Activated CD8-positive, alpha-beta T cell treated with anti-CD3 and anti-CD28 coated beads for 36 hours (primary cell): ENCODE measurements around the gene CIDEB. TPM values are rescaled to one million over a fixed set of nuclear protein-coding genes. Genes with fewer than 3 reads are reported as not detected.

Source experiments
- ATAC-seq: fragments of 200-7000 bp; cut with Tn5 transposase; one replicate; pipeline ENCODE4 v1.10.0; 2021; ENCODE audit warnings: mild to moderate bottlenecking, moderate library complexity
- CTCF ChIA-PET: fragments of 350-600 bp; sonication (Branson Sonifier 250); formaldehyde crosslinking; loops from one replicate; lab custom pipeline; 2021; ENCODE audit warnings: antibody characterized with exemption; lab: Charles Lee
- POLR2A ChIA-PET: fragments of 350-600 bp; sonication (Branson Sonifier 250); formaldehyde crosslinking; loops from one replicate; lab custom pipeline; 2021; ENCODE audit warnings: antibody characterized with exemption; lab: Charles Lee
- DNase-seq: peaks from one replicate; pipeline ENCODE4 v3.0.0-alpha.2; 2020
- H3K27ac Mint-ChIP-seq: one replicate; pipeline ENCODE4 v1.8.0; 2021; ENCODE audit warnings: mild to moderate bottlenecking, mixed read lengths
- H3K27me3 Mint-ChIP-seq: one replicate; pipeline ENCODE4 v1.8.0; 2021; ENCODE audit warnings: mixed read lengths
- H3K36me3 Mint-ChIP-seq: one replicate; pipeline ENCODE4 v1.8.0; 2021; ENCODE audit warnings: low read depth, mixed read lengths
- H3K4me1 Mint-ChIP-seq: one replicate; pipeline ENCODE4 v1.8.0; 2021; ENCODE audit warnings: low read depth, mixed read lengths
- H3K4me3 Mint-ChIP-seq: one replicate; pipeline ENCODE4 v1.8.0; 2021; ENCODE audit warnings: mild to moderate bottlenecking, moderate library complexity, mixed read lengths
- H3K9me3 Mint-ChIP-seq: one replicate; pipeline ENCODE4 v1.8.0; 2021; ENCODE audit warnings: mixed read lengths
- intact Hi-C: fragments of 100-400 bp; cut with micrococcal nuclease; formaldehyde crosslinking; loops from one replicate; pipeline ENCODE4 v1.10.0; 2022
- total RNA-seq, 2 experiments: library from RNA; stranded (reverse); gene quantifications; one replicate each; pipeline ENCODE4 v1.2.3, GENCODE V29; 2021
- TF ChIP-seq, protein P1 (sequence below): fragments of 200-600 bp; IDR thresholded peaks from one replicate; pipeline ENCODE4 v1.8.0; 2022; ENCODE audit warnings: antibody characterized with exemption, mild to moderate bottlenecking

Gene CIDEB
- total RNA-seq, 2 experiments from 2014 or later: 12.1 to 13.6 TPM

DNA sequence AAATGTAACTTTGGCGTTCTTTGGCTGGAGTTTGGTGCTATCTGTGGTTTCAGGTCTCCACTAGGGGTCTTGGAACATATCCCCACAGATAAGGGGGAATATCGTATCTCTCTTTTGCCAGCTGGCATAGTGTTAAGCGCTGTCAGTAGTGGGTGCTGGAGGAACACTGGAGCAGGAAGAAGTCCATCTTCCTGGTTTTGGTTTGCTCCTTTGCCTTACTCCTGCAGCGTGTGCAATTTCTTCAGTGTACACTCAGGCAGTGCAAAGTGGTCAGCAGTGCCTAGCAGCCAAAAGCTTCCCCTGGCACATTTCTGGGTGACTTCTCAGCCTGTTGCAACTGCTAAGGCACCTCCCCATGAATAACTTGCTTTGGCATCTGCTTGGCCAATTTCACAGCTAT, 43.7 kb upstream of the CIDEB start:
- POLR2A ChIA-PET: no interaction called here
- CTCF ChIA-PET: interaction anchor here (0.8 to 3.1 kb wide), 8 partner anchors 11 to 85 kb away, joined by 3 to 15 read pairs (median 4); partner anchors contain the start of genes CIDEB and RIPK3
- Mint-ChIP-seq H3K27me3 (peaks cover 35% of the 10 kb centered on the region), H3K9me3 (no peaks in the 10 kb centered on the region), H3K4me1 (peaks cover 3% of the 10 kb centered on the region), H3K4me3 (no peak overlapping the region), H3K27ac (no peak overlapping the region), H3K36me3 (no peaks in the 10 kb centered on the region)
- ATAC-seq (no peak), DNase-seq (no peak)
- intact Hi-C loops: no loop called here
- TF ChIP-seq, protein P1, sequence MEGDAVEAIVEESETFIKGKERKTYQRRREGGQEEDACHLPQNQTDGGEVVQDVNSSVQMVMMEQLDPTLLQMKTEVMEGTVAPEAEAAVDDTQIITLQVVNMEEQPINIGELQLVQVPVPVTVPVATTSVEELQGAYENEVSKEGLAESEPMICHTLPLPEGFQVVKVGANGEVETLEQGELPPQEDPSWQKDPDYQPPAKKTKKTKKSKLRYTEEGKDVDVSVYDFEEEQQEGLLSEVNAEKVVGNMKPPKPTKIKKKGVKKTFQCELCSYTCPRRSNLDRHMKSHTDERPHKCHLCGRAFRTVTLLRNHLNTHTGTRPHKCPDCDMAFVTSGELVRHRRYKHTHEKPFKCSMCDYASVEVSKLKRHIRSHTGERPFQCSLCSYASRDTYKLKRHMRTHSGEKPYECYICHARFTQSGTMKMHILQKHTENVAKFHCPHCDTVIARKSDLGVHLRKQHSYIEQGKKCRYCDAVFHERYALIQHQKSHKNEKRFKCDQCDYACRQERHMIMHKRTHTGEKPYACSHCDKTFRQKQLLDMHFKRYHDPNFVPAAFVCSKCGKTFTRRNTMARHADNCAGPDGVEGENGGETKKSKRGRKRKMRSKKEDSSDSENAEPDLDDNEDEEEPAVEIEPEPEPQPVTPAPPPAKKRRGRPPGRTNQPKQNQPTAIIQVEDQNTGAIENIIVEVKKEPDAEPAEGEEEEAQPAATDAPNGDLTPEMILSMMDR: no peak

DNA sequence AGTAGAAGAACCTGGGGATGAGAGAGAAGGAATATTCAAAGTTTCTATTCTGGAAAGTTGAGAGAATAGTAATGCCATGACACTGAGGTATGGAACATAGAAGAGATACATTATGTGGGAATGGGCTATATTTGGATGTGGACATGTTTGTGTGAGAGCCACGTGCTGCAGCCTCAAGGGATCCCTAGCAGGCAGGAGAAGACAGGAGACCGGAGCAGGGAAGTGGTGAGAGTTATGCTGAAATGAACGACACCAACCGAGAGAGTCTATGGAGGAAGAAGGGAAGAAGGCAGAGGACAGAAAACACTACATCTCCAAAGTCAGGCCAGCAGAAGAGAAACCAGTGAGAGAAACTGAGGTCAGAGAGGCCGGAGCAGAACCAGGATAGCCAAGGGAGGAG, 42.0 kb upstream of the CIDEB start:
- DNase-seq (no peak), ATAC-seq (no peak)
- Mint-ChIP-seq H3K36me3 (no peaks in the 10 kb centered on the region), H3K27ac (no peak overlapping the region), H3K27me3 (peaks cover 38% of the 10 kb centered on the region), H3K4me3 (no peak overlapping the region), H3K4me1 (peaks cover 3% of the 10 kb centered on the region), H3K9me3 (no peaks in the 10 kb centered on the region)
- TF ChIP-seq, protein P1: no peak
- ChIA-PET POLR2A (no interaction called here), CTCF (interaction anchor here (1.0 to 1.3 kb wide), 5 partner anchors 9 to 36 kb away, joined by 3 to 4 read pairs (median 3); no protein-coding TSS in a partner anchor)
- intact Hi-C loops: no loop called here

DNA sequence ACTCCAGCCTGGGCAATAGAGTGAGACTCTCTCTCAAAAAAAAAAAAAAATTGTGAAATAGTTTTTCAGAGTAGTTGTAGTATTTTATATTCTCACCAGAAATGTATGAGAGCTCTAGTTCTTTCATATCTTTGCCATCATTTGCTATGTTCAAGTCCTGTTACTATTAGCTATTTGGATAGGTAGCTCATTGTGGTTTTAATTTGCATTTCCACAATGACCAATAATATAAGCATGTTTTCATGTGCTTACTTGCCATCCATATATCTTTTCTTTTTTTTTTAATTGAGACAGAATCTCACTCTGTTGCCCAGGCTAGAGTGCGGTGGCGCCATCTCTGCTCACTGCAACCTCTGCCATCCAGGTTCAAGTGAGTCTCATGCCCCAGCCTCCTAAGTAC, 40.4 kb upstream of the CIDEB start:
- intact Hi-C loops: no loop called here
- H3K9me3 Mint-ChIP-seq: no peaks in the 10 kb centered on the region
- peaks cover 31% of the 10 kb centered on the region for H3K27me3 Mint-ChIP-seq
- no peak for DNase-seq
- no peak overlapping the region for H3K4me3 Mint-ChIP-seq
- H3K4me1 Mint-ChIP-seq: no peaks in the 10 kb centered on the region
- ATAC-seq: no peak
- no peak overlapping the region for H3K27ac Mint-ChIP-seq
- POLR2A ChIA-PET: interaction anchor here (0.6 to 0.7 kb wide), 2 partner anchors 63 to 962 kb away, joined by 3 to 4 read pairs; no protein-coding TSS in a partner anchor
- CTCF ChIA-PET: interaction anchor here (1.0 to 5.7 kb wide), 2 partner anchors 8 to 15 kb away, joined by 3 to 70 read pairs; partner anchors contain the start of genes ADCY4 and RIPK3
- H3K36me3 Mint-ChIP-seq: no peaks in the 10 kb centered on the region
- TF ChIP-seq, protein P1: no peak

DNA sequence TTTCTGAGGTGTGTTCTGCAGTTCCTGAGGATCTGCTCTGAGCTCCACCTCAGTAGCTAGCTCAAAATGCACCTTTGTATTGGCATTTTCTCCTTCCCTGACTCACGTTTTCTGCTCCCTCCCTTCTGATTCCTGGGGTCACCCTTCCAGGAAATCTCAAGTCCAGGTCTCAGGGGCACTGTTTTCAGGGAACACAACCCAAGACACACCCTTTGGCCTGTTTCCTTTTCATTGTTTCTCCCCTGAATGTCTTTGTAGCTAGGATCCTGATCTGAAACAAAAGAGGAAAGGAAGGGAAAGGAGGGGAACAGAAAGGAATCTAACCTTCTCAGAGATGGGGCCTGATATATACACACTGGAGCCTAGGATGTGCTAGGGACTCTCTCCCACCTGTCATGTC, 39.4 kb upstream of the CIDEB start:
- Mint-ChIP-seq H3K36me3 (no peaks in the 10 kb centered on the region), H3K27ac (no peak overlapping the region), H3K4me1 (no peaks in the 10 kb centered on the region), H3K27me3 (peaks cover 27% of the 10 kb centered on the region), H3K9me3 (no peaks in the 10 kb centered on the region), H3K4me3 (no peak overlapping the region)
- DNase-seq (no peak), ATAC-seq (no peak)
- TF ChIP-seq, protein P1: no peak
- ChIA-PET CTCF (interaction anchor here (1.3 to 5.7 kb wide), 3 partner anchors 14 to 89 kb away, joined by 3 to 70 read pairs (median 8); partner anchors contain the start of gene ADCY4), POLR2A (no interaction called here)
- intact Hi-C loops: no loop called here

DNA sequence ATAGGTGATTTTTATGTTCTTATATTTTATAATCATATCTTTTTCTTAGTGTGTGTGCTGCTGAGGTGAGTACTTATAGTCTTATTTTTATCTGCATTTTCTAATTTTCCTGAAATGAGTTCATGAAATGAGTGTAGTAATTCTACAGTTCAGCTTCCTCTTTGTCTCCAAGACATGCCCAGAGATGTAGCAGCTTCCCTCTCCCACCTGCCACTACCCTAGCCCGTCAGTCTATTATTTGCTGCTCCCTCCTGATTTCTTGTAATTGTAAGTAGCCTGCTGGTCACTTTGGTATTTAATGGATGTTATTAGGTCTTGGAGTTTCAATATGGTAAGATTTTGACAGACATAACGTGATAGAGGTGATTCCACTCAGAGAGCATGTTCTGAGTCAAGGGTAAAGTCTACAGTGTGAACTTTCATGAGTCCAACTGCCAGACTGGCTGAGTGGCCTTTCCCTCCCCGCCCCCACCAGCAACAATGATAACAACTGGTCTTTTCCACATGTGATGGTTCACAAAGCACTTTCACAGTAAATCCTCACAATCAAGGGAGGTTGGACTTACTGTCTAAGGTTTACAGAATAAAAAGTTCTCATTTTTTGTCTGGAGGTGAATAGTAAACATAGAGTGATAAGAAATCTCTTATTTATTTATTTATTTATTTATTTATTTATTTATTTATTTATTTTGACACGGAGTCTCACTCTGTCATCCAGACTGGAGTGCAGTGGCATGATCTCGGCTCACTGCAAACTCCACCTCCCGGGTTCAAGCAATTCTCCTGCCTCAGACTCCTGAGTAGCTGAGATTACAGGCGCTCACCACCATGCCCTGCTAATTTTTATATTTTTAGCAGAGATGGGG, 36.3 kb upstream of the CIDEB start:
- Mint-ChIP-seq H3K4me3 (no peak overlapping the region), H3K4me1 (peaks cover under 1% of the 10 kb centered on the region), H3K36me3 (no peaks in the 10 kb centered on the region), H3K27ac (no peak overlapping the region), H3K9me3 (no peaks in the 10 kb centered on the region), H3K27me3 (peaks cover 13% of the 10 kb centered on the region)
- no peak for DNase-seq
- no peak for ATAC-seq
- POLR2A ChIA-PET: no interaction called here
- TF ChIP-seq, protein P1: no peak
- CTCF ChIA-PET: interaction anchor here (1.0 to 5.7 kb wide), 4 partner anchors 11 to 88 kb away, joined by 3 to 70 read pairs (median 4); partner anchors contain the start of gene ADCY4
- intact Hi-C loops: no loop called here
